Subcutaneous adipose tissue (tissue), 4 donors: ENCODE measurements around the gene HPS3. TPM values are rescaled to one million over a fixed set of nuclear protein-coding genes. Genes with fewer than 3 reads are reported as not detected.

ENCODE experiments used
- total RNA-seq, 4 donors: library from RNA; depleted of rRNA; stranded (reverse); fragments of >200 nt; gene quantifications; one replicate each; pipeline ENCODE4 v1.1.0, GENCODE V29; 2016
- TF ChIP-seq, protein P1 (sequence below): fragments of 450-650 bp; IDR thresholded peaks from one replicate; pipeline ENCODE4 v1.5.1; 2016; ENCODE audit warnings: low read depth, mild to moderate bottlenecking, control low read depth, antibody characterized with exemption, moderate library complexity

Gene HPS3
- total RNA-seq, 4 donors from 2014 or later: 18.5 to 43.7 (median 20.4) TPM

DNA sequence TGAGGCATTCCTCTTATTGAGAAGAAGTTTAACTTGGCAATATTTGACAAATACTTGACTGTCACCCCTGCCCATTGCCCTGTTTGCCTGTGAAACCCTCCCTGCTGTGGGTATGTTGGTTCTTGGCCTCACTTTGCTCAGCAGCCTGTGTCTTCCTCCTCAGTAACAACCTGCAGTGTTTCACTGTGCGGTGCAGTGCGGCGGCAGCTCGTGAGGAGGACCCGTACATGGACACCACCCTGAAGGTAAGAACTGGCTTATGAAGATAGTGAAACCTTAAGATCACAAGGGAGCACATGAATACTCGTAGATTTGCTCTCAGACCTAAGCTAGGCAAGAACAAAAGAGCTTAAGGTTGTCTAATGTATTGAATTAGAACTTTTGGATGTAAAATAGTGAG, 21.0 kb downstream of the HPS3 start:
- TF ChIP-seq, protein P1, sequence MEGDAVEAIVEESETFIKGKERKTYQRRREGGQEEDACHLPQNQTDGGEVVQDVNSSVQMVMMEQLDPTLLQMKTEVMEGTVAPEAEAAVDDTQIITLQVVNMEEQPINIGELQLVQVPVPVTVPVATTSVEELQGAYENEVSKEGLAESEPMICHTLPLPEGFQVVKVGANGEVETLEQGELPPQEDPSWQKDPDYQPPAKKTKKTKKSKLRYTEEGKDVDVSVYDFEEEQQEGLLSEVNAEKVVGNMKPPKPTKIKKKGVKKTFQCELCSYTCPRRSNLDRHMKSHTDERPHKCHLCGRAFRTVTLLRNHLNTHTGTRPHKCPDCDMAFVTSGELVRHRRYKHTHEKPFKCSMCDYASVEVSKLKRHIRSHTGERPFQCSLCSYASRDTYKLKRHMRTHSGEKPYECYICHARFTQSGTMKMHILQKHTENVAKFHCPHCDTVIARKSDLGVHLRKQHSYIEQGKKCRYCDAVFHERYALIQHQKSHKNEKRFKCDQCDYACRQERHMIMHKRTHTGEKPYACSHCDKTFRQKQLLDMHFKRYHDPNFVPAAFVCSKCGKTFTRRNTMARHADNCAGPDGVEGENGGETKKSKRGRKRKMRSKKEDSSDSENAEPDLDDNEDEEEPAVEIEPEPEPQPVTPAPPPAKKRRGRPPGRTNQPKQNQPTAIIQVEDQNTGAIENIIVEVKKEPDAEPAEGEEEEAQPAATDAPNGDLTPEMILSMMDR: no peak

DNA sequence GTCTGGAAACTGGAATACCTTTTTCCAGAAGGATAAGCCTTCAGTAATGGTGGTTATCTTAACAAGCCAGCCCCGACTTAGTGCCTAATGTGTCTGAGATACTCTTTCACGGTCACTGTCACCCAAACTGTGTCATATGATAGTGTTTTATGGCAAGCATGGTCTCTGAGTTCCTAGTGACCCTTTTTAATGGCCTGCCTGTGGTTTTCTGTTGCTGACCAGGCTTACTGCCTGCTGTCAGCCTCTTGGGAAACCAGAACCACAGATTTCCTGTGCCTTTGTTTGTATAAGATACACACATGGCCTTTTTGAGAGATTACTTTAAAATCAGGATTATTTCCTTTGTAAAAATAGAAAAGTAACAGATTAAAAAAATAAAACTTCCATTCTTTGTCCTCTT, 22.4 kb downstream of the HPS3 start:
- TF ChIP-seq, protein P1: no peak

DNA sequence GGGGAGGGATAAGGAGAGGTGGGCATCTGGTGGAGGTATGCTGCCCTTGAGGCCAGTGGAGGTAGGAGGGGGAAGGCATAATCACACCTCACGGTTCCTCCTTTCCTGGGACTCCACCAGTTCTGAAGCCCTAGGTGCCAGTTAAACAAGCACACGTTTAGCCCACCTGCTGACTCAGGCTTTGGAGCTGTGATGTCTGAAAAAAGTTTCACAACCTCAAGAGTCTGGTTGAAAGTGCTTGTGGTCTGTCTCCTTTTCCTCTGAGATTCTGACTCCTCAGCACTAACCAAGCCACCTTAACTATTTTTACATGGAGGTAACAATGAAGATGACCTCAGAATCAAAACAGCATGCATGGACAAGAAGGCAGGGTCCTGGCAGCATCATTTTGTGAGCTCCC, 23.0 kb downstream of the HPS3 start:
- TF ChIP-seq, protein P1: no peak

DNA sequence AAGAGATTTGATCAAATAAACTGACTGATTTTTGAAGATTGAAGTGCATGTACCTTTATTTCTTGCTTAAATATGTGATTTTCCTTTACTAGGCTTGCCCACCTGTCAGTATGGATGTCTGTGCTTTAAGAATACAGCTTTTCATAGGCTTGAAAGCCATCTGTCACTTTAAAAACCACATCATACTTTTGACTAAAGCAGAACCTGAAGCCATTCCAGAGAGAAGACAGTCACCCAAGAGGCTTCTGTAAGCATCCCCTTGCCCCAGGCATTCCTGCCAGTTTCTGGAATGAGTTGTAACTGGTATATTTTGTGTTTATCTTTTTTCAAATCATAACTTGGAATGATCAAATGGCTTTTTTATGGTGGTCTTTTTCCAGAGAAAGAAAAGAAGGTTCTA, 24.0 kb downstream of the HPS3 start:
- TF ChIP-seq, protein P1: no peak

DNA sequence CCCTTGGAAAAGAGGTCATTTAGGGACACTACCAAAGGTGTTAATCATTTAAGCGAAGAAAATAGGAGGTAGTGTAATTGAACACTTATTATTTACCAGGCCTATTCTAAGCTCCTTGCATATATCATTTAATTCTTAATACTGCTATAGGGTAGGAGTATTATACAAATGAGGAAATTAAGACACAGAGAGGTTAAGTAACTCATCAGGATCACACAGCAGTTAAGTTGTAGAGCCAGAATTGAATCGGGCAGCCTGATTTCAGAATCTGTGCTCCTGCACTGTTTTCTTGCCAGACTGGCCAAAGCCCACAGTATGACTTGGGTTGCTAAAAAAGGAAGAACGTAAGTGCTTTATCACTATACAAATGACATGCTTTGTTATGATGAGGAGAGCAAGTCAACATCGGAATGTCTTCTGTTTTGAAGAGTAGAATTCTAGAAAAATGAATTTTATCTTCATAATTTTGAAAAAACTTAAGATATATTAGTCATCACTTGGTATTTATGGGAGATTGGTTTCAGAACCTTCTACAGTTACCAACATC, 31.4 kb downstream of the HPS3 start:
- TF ChIP-seq, protein P1: no peak

DNA sequence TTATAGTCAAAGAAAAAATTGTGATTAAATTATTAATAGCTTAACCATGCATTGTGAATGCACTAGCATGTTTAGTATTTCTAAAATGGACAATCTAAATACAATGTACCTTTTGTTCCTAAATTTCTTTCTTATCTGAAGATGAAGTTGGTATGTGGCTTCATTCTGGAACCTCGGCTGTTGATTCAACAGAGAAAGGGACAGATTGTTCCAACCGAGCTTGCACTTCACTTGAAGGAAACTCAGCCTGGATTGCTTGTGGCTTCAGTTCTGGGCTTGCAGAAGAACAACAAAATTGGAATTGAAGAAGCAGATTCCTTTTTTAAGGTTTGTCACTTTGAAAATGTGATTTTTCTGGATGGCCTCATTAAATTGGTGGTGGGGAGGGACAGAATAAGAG, 32.6 kb downstream of the HPS3 start:
- TF ChIP-seq, protein P1: no peak

DNA sequence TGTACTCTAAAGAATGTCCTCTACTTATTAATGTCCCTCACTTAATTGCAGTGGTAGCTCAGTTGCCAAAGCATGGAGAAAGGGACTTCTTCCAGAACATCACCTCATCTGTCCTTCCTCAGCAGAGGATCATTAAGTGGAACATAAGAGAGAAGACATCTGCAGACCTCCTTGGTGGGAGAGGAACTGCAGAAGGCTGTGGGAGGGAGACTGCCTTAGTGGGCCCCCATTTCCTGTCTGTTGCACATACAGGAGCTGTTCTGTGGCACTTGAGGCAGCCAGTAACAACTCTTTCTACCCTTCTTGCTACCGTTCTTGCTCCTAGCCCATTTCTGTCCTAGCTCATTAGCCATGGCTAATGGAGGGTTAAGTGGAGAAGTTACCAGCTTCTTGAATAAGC, 33.6 kb downstream of the HPS3 start:
- TF ChIP-seq, protein P1: no peak
